ENCODE results near the gene MSI2.

The MSI2 gene

DNA sequence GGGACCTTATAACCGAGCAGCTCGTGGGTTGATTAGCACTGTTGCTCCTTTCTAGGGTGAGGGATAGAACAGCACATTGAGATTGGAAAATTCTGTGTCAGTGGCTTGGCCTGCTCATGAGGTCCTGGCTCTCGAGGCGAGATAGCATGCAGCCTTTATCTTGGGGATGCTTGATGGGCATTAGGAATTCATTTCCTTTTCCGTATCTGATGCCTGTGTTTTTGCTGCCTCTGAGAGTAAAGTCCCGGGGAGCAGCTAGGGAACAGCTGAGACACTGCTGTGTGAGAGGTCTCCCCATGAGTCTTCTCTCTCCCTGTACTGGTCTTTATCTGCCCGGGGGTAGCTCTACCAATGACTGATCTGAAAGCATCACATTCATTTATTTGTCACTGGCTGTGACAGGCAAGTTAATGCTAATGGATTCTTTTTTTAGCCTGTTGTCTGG lies 14.5 kb downstream of the MSI2 start:
- no peak for DNase-seq (ENCODE audit: low spot score)

DNA sequence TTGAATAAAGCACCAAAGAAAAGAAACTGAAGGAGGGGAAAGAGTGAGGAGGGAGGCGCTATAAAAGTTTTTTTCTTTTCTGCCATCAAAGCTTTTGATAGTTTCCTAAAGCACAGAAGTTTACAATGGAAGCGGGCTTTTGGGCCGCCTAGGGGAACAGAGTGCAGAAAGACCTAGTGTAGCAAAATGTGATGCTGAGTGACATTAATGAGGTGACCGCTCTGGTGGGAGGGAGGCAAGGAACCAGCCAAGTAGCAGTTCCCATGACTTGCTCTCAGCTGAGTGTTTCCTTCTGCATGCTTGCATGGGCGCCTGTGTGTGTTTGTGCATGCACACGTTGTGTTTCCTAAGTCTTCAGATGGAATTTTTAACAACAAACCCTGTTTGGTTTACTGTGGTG lies 15.5 kb downstream of the MSI2 start:
- DNase-seq (ENCODE audit: low spot score) = no peak

DNA sequence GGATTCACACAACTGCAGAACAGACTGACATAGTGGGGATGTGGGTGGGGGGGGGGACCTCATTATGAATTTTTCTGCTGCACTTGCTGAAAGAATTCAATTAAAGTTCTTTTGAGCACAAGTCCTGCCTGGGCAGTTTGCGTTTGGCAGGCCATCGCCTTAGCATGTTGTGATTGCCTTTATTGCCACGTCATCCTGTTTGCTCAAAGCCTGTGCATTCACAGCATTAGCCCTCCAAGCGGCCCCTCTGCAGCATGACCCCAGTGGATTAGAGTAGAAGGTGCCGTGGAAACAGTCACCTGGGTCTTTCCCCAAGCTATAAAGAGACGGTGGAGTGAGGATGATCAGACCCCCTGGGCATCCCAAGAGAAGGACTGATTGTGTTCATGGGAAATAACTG lies 17.2 kb downstream of the MSI2 start:
- no peak for DNase-seq (ENCODE audit: low spot score)

DNA sequence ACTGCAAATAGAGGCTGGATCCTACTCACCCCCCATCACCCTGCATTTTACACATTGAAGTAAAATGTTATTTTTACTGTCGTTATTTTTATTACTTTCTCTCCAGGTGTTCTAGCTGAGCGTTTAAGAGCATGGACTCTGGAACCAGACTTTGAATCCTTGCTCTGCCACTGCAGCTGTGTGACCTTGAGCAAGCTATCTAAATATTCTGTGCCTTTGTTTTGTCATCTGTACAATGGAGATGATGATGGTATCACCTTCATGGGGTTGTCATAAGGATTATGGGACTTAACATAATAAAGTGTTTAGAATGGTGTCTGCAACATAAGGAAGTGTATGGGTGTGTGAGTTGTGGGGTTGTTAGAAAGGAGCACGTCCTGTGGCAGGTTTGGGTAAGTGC lies 17.8 kb downstream of the MSI2 start:
- DNase-seq (ENCODE audit: low spot score) = no peak

DNA sequence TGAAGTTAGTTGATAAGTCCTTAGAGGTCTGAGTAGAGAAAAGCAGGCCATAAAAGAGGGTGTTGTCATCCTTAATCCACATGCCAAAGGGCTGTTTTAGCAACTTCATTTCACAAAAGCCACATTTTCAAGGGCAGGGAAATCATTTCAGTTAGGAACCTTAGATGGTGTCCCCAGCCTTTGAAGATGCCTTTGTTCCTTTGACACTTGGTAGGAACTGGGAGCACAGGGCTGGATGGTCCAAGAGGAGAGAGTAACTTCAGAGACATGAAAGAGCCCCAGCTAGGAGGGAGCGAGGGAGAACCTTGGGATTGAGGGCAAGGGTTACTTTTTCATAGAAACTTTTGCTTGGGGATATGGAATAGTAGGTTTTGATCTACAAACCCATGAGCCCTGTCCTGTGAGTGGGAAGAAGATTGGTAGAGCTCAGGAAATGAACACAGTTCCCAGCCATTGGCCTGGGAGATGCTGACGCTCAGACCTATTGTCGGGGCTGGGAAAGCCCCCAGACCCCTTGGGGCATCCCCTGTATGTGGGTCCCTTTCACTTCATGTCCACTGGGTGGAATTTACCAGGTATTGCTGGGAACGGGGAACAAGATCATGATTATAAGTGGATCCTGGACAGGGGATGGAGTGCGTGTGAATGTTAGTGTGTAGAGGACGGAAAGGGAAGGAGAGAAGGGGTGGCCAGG lies 18.9 kb downstream of the MSI2 start:
- no peak for DNase-seq (ENCODE audit: low spot score)

DNA sequence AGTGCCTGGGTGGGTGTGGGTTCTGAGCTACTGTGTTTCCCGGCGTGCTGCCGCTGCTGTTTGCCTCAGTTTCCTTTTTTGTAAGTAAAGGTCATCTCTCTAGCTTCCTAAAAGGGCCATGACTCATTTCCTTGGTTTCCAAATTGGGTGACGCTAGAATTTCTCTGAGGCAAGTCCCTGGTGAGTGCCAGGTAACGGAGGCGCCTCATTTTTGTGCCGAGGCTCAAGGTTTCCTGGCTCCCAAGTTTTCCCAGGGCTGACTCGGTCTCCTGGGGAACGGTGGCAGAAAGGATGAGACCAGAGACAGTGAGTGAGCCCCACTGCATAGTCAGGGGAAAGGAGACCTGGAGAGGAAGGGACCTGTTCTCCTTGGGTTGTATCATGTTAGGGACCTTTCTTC lies 20.3 kb downstream of the MSI2 start:
- DNase-seq (ENCODE audit: low spot score) = no peak

DNA sequence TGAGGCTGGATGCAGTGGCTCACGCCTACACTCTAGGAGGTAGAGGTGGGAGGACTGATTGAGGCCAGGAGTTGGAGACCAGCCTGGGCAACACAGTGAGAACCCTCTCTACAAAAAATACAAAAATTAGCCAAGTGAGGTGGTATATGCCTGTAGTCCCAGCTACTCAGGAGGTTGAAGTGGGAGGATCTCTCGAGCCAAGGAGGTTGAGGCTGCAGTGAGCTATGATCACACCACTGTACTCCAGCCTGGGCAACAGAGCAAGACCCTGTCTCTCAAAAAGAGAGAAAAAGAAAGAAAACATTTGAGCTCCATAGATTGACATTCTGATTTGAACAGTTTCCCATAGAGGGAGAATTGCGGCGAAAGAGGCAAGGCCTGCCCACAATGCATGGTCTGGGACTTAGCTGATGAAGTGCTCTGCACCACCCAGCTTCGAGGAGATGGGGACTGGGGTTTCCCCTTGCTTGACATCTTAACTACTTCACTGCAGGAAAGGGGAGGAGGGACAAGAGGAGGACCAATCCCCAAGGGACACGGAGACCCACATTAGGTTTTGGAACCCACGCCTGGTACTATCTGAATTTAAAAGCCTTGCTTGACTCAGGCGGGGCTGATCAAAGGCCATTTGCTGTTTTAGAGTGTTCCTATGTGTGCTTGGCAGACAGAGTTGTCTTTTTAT lies 21.7 kb downstream of the MSI2 start:
- no peak for DNase-seq (ENCODE audit: low spot score)

DNA sequence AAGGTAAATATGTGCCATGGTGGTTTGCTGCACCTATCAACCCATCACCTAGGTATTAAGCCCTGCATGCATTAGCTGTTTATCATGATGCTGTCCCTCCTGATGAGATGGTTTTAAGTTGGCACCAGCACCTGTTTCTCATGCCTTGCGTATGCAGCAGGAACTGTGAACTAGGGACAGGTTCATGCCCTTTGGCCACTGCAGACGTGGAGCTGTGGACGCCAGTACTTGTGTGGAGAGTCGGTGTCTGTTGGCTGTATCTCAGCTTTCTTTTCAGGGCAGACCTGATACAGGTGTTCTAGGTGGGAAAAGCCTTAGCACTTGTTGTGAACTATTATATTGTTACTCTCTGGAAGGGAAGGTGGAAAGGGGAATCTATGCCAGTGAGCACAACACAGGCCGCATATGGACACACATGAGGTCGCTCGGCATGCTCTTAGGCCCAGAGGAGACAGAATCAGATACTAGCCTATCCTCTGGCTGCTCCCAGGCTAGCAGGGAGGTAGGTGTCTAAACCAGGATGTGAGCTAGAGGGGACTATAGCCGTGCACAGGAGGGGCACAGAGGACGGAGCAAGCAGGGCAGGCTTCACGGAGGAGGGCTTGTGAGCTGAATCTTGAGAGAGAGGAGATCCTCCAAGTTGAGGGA lies 22.5 kb downstream of the MSI2 start:
- no peak for DNase-seq (ENCODE audit: low spot score)

DNA sequence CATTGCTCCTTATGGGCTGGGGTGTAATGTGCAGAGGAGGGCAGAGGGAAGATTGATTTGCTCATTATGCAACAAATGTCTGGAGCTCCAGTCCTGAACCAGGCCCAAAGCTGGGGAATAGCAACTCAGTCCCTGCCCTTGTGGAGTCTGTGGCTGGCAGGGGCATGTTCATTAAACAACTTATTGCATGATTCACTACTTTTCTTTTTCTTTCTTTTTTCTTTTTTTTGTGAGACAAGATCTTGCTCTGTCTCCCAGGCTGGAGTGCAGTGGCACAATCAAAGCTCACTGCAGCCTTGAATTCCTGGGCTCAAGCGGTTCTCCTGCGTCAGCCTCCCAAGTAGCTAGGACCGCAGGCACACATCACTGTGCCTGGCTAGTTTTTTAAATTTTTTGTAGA lies 23.1 kb downstream of the MSI2 start:
- DNase-seq (ENCODE audit: low spot score) = no peak

DNA sequence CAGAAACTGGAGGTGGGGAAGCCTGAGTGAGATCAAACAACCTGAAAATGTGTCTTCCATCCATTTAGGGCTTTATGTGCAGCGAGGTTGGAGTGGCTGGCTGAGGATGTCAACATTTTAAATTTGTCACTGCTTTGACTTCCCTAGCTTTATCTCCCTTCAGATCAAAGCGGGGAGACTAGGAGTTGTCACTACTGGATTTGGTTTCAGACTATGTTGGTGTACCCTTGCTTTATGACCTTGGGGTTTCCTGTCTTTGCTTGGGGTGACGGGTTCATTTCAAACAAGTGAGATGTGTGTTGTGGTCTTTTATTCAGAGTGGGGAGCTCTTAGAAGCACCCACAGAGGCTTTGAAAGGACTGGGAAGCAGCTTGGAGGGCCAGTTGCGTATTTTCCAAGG lies 25.6 kb downstream of the MSI2 start:
- no peak for DNase-seq (ENCODE audit: low spot score)

DNA sequence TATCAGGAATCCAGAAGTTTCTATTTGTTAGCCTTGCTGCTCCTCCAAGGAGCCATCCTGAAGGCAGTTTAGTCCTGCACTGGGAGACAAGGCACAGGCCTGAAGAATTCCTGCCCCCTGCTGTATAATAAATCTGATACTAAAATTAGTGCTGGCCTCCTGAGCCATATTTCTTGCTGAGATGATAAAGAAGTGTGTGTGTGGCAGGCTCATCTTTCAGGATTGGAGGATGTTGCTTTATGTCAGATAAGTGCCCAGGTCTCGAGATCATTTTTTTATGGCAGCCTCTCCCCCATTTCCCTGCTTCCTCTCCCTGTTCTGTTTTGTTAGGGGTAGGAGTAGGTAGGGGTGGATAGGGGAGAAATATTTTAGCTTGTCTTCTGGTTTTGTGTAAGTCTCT lies 26.0 kb downstream of the MSI2 start:
- no peak for DNase-seq (ENCODE audit: low spot score)

DNA sequence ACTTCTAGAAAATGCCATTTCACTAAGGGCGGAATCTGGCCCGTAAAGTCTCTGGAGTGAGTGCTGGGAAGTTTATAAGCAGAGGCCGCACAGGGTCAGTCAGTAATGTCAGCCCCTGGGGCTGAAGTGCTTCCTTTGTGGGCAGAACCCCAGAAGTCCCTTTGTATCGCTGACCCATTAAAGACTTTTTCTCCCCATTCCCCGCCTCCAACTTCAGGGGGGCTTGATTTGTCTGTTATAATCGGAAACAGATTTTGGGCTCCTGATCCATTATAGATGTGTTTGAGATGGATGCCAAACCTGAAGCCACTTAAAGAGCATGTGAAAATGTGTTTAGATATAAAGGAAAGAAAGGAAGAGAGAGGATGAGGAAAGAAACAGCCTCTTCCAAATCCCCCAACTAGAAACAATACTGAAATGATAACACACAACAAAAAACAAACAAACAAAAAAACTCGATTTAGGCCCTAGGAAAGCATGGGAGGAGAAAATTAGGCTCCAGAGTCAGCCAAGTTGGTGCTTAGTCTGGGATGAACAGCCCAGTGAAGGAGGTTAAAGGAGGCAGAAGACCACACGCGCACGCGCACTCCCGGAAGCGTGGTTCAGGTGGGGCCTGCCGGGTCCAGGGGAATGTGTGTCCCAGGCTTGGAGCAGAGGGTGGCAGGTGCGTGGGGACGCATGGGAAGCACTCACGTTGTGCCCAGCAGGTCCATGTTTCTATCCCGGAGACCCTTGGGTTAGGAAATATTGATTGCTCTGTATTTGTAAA lies 27.1 kb downstream of the MSI2 start:
- no peak for DNase-seq (ENCODE audit: low spot score)

DNA sequence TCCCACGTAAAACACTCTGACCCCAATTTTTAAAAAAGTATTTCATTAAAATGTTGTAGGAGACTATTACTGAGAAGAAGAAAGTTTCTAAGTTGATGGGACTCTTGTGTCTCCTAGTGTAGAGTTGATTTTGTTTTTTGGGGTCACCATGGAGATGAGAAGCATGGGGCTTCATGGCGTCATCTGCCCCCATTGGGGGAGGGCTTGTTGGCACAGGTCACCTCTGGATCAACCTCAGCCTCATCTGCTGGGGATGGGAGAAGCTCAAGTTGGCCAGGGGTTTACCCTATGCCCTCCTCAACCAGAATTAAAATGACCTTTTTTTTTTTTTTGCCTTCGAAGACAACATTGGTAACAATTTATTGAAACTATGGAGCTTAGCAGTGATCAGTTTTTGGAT lies 28.3 kb downstream of the MSI2 start:
- DNase-seq (ENCODE audit: low spot score) = no peak

DNA sequence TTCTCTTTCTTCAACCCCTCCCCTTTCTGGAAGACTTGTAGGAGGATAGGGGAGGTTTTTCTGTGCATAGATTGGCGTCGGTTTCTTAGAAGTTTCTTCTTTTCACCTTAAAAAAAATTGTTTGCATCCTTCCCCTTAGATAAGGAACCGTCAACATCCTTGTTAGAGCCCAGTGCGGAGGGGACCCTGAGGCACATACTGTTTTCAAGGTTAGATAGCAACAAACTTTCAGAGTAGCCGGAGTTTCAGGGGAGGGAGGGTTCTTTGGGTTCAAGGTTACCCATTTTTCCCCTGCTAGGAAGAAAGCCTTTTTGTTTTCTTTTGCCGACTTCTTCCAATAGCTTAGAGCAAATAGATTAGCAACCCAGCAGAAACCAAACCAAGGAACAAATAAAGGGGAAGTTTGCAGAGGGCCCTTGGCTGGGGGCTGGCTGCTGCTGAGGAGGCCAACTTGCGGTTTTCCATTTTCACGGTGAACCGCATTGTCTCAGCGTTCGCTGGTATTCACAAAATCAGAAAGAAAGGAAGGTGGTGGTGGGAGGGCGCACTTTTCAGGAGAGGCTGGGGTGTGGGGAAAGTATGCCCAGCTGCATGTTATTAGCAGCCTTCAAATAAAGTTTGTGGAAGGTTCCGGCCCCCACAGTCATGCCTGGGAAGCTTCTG lies 28.8 kb downstream of the MSI2 start:
- DNase-seq (ENCODE audit: low spot score) = no peak

DNA sequence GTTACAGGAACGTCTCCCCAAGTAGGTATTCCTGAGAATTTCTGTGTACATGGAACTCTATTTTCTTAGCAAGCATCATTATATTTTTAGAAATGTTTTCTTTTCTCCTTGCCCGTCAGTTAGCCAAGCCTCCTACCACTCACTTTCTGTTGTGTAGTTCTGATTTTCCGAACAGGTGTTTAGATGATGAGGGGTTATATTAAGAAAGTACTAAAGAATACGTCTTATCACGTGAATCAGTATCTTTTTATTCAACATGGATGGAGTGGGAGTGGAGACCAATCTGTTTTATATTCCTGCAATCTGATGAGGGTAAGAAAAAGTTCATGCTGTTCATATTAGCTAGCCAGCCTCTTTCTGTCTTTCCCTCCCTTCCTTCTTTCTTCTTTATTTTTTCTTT lies 29.4 kb downstream of the MSI2 start:
- no peak for DNase-seq (ENCODE audit: low spot score)

DNA sequence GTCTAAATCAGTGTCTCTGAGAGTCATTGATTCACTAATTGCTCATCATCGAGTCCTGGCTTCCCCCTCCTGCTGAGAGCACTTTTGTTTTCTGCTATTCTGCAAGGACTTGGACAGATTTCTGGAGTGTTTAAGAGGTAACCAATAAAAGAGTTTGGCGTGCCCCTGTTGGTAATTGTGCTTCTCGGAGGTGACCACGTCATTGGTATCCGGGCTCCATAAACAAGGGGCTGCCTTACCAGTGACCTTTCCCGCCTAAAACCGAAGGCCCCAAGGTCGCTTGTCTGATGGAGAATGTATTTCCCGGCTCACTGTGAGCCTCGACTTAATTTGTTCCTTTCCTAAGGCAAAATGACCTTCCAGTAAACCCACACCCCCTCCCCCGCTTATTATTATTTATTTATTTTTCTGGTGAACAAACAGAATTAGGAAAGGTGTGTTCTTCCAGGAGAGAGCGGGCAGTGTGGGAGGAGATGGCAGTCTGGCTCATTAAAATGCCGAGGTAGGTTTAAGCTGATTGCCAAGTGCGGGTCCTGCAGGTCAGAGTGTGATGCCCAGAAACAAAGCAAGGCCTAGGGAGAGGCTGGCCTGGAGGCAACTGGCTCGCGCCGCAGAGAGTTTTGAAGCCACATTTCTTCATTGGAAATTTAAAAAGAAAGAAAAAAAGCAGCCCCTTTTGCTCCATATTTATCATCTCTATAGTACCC lies 30.2 kb downstream of the MSI2 start:
- DNase-seq (ENCODE audit: low spot score) = no peak

DNA sequence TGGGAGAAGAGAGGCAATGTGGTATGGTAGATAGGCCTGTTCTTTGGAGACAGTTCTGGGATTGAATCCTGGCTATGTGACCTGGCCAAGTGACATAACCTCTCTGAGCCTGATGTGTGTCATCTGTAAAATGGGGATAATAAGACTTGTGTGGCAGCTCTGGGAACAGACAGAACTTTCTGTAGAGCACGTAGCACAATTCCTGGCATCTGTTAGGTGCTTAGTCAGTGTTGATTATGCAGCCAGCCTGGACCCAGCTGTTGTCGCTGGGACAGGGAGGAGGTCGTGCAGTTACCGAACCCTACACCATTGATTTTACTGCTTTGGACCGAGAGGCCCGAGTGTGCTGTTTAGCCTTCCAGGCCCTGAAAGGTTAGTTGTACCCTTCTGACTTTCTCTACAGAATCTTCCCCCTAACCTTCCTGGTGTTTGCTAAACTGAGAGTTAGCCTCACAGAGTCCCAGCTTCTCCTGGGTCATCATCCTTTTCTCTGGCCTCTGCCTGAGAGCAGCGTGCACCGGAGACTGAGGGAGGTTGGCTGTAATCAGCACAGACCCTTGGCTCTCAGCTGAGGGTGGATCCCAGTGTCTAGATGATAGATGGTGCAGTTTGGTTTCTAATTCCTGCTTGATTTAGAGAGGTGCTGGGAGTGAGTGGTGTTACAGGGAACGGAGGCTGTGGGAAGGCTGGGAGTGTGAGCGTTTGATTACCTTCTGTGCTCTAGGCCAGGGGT lies 31.9 kb downstream of the MSI2 start:
- DNase-seq (ENCODE audit: low spot score) = no peak

DNA sequence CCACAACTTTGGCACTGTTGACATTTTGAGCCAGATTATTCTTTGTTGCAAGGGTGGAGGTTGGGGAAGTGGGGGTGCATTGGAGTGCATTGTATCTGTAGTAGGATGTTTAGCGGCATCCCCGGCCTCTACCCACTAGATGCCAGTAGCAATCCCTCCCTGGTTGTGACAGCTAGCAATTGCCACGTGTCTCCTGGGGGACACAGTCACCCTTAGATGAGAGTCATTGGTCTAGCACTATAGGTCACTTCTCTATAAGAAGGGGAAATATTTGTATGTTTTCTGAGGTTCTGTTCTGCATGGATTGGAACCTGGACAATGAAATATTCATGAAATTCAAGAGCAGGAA lies 32.4 kb downstream of the MSI2 start:
- peak; percentile 66 for DNase-seq (ENCODE audit: low spot score)

DNA sequence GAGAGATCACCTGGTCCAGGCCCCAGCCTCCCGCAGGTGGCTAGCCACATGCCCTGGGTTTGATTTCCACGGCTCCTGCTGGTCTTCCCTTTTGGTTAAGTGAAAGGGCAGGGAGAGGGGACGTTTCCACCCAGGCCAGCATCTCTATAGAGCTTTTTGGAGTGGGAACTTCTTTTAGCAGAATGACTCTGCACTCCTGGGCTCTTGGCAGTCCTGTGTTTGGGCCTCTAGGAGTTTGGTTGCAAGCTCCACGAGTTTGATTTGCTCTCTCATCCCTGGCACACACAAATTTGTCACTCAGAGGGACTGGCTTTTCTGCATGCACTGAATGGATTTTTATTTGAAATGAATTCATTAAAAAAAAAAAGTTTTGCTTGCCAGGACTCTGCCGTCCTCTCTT lies 32.8 kb downstream of the MSI2 start:
- DNase-seq (ENCODE audit: low spot score) = no peak

DNA sequence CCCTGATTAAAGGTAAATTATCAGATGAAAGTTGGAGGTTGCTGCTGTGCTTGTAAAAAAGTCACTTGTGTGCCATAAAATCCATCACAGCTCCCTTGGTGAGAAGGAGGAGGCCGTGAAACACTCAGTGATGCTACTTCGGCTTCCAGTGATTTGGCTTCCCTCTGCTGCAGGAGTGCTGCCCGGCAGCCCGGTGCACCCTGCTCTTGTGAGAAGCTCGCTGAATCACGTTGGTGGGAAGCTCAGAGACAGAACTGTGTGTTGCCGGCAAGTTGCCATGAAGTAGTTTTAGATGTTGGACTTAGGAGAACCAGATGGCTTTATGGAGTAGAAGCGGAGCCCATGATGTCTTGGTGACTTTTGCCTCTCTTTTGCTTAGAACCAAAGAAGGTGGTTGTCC lies 33.3 kb downstream of the MSI2 start:
- DNase-seq (ENCODE audit: low spot score) = no peak

DNA sequence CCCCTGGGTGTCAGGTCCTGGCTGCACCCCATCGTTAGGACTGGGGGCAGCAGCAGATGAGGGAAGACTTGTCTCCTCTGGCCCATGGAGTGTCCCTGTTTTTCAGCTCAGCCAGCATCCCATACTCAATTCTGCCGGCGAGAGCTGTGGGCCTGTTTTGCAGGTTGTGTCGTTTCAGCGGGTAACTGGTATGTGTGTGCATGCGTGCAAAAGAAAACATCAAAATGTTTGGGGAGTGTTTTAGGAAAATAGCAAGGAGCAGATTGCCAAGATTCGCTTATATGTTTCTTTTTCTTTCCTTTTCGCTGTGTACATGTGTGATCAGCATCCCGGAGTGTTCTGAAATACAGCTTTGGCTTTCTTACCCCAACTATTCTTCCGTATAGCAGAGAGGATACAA lies 34.7 kb downstream of the MSI2 start:
- DNase-seq (ENCODE audit: low spot score) = no peak
